K562 (cell line): ENCODE data around the gene PTCH2. TPM values are rescaled to one million over a fixed set of nuclear protein-coding genes. Genes with fewer than 3 reads are reported as not detected.
A peak's percentile ranks its signal among the peaks of the same experiment; 100 is the strongest.

Experiments
- FOXK1 ChIP-seq: sonication (generic); formaldehyde crosslinking; IDR thresholded peaks from 2 replicates; pipeline ENCODE4 v1.8.0; 2022; ENCODE audit warnings: missing genetic modification reagents, mild to moderate bottlenecking, borderline replicate concordance
- GTF2F1 ChIP-seq: IDR thresholded peaks from 2 replicates; pipeline ENCODE4 v1.6.1; 2011; ENCODE audit warnings: low read depth, low read length, improper control_type of control experiment
- NR2C2 ChIP-seq, 2 experiments: fragments of 200-800 bp in 1 of 2; sonication (Bioruptor generic) in 1 of 2; sonication (generic) in 1 of 2; formaldehyde crosslinking in 1 of 2; IDR thresholded peaks; 2 replicates each; pipeline versions ENCODE4 v1.6.1 to v1.8.0; 2016 to 2022; ENCODE audit warnings: mild to moderate bottlenecking in 1 of 2, missing compliant biosample characterization in 1 of 2, missing genetic modification characterization in 1 of 2, missing genetic modification reagents in 1 of 2
- PURB ChIP-seq: sonication (generic); formaldehyde crosslinking; IDR thresholded peaks from 2 replicates; pipeline ENCODE4 v1.9.0; 2021; ENCODE audit warnings: low read depth, mild to moderate bottlenecking, missing genetic modification reagents
- RCOR1 ChIP-seq, 2 experiments: IDR thresholded peaks; 2 replicates each; pipeline ENCODE4 v1.6.1; 2012; ENCODE audit warnings: low read depth in 2 of 2, low read length in 2 of 2, borderline replicate concordance in 1 of 2, improper control_type of control experiment in 1 of 2
- SMC3 ChIP-seq: conservative IDR thresholded peaks from 2 replicates; pipeline ENCODE4 v1.6.1; 2011; ENCODE audit warnings: low read depth, low read length, improper control_type of control experiment; ENCODE audit not compliant: insufficient read depth
- TCF7L2 ChIP-seq: fragments of 150-350 bp; IDR thresholded peaks from 2 replicates; pipeline ENCODE4 v1.6.1; 2016; ENCODE audit warnings: low read depth, mild to moderate bottlenecking, low read length, moderate library complexity
- ZBTB12 ChIP-seq: fragments of 250-450 bp; sonication (Bioruptor Pico); IDR thresholded peaks from 2 replicates; pipeline ENCODE4 v1.4.0; 2020
- ZKSCAN8 ChIP-seq: fragments of 200-800 bp; sonication (Bioruptor generic); IDR thresholded peaks from 2 replicates; pipeline ENCODE4 v1.6.1; 2016; ENCODE audit warnings: missing genetic modification characterization, missing compliant biosample characterization
- ZNF253 ChIP-seq: fragments of 250-450 bp; sonication (Bioruptor Pico); conservative IDR thresholded peaks from 2 replicates; pipeline ENCODE4 v1.6.1; 2021; ENCODE audit warnings: mild to moderate bottlenecking
- polyA plus RNA-seq, 8 experiments: library from polyadenylated mRNA; depleted of rRNA in 4 of 8; stranded (reverse) in 5 of 8; unstranded in 3 of 8; fragments of >200 nt; fragmentation: Nextera tagmentation in 2 of 8; fragmentation: Illumina TruSeq in 1 of 8; extraction: Ambion mirVana in 2 of 8; extraction: Trizol in 1 of 8; gene quantifications; 2 replicates each; pipeline versions ENCODE4 v1.2.1 to v1.2.3, GENCODE V29; 2011 to 2014; ENCODE audit warnings: inconsistent platforms in 1 of 8, missing spikeins in 1 of 8
- total RNA-seq, 7 experiments: library from RNA; depleted of rRNA in 6 of 7; stranded (reverse); fragments of >200 nt in 6 of 7; fragmentation: Illumina TruSeq in 2 of 7; extraction: Trizol in 2 of 7; gene quantifications; 2 replicates each; pipeline versions ENCODE4 v1.2.1 to v1.2.3, GENCODE V29; 2011 to 2021; ENCODE audit warnings: low replicate concordance in 1 of 7
- TF ChIP-seq, protein P1 (sequence below): fragments of 450-650 bp; formaldehyde crosslinking; IDR thresholded peaks from 2 replicates; pipeline ENCODE4 v1.4.0; 2022; ENCODE audit warnings: missing genetic modification characterization
- TF ChIP-seq, protein P2 (sequence below): fragments of 150-350 bp; IDR thresholded peaks from 2 replicates; pipeline ENCODE4 v1.6.1; 2014; ENCODE audit warnings: low read depth, mild to moderate bottlenecking, low read length, borderline replicate concordance

The PTCH2 gene
- total and polyA plus RNA-seq, 9 of the 15 experiments (the other 6 are each of a cell fraction or from before 2014, with no cell fraction given): 0.15 to 27.3 (median 0.48) TPM; not detected in 1

DNA sequence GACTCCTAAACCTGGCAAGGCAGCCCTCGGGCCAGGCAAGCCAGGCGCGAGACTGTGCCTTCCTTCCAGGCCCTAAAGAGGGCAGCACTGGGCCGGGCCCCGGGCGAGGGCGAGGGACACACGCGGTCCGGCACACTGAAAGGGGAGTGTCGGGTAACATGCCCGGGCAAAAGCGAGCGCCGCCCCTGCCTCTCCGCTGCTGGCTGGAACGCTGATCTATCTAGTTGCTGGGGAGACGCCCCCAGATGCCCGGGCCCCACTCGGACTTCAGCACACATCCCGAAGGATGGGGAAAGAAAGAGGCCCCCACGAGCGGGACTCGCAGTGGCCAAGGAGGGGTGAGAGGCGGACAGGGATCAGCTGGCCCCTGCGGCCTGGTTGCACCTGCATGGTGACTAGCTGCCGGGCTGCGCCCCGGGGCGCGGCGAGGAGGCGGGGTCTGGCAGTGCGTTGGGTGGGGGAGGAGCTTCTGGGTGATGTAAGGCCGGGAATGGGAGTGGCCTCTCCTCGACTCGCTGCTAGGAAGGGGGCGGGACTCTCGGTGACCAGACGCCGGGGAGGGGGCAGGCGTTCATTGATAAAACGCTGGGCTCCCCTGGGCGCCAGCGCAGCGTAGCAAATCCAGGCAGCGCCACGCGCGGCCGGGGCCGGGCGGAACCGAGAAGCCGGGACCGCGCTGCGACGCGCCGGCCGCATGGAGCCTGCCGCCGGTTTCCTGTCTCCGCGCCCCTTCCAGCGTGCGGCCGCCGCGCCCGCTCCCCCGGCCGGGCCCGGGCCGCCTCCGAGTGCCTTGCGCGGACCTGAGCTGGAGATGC, 43.1 kb downstream of the PTCH2 start, which contains the start of gene PLK3 (continued):
- no peak for TF ChIP-seq NR2C2 (CRISPR knock-in tag; IDR thresholded peaks at IDR 0.05)
- TF ChIP-seq NR2C2 (tag; IDR thresholded peaks at IDR 0.05): peak; percentile 76
- TF ChIP-seq GTF2F1: peak; percentile 78
- TF ChIP-seq, protein P1, sequence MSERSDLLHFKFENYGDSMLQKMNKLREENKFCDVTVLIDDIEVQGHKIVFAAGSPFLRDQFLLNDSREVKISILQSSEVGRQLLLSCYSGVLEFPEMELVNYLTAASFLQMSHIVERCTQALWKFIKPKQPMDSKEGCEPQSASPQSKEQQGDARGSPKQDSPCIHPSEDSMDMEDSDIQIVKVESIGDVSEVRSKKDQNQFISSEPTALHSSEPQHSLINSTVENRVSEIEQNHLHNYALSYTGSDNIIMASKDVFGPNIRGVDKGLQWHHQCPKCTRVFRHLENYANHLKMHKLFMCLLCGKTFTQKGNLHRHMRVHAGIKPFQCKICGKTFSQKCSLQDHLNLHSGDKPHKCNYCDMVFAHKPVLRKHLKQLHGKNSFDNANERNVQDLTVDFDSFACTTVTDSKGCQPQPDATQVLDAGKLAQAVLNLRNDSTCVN (CRISPR knock-in tag): 0 out of 2 replicates have a peak, but pooled peaks have one; percentile 78
- TF ChIP-seq, protein P2, sequence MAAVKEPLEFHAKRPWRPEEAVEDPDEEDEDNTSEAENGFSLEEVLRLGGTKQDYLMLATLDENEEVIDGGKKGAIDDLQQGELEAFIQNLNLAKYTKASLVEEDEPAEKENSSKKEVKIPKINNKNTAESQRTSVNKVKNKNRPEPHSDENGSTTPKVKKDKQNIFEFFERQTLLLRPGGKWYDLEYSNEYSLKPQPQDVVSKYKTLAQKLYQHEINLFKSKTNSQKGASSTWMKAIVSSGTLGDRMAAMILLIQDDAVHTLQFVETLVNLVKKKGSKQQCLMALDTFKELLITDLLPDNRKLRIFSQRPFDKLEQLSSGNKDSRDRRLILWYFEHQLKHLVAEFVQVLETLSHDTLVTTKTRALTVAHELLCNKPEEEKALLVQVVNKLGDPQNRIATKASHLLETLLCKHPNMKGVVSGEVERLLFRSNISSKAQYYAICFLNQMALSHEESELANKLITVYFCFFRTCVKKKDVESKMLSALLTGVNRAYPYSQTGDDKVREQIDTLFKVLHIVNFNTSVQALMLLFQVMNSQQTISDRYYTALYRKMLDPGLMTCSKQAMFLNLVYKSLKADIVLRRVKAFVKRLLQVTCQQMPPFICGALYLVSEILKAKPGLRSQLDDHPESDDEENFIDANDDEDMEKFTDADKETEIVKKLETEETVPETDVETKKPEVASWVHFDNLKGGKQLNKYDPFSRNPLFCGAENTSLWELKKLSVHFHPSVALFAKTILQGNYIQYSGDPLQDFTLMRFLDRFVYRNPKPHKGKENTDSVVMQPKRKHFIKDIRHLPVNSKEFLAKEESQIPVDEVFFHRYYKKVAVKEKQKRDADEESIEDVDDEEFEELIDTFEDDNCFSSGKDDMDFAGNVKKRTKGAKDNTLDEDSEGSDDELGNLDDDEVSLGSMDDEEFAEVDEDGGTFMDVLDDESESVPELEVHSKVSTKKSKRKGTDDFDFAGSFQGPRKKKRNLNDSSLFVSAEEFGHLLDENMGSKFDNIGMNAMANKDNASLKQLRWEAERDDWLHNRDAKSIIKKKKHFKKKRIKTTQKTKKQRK: no peak
- TF ChIP-seq RCOR1 (IDR thresholded peaks at IDR 0.05; ENCODE audit: borderline replicate concordance in 1 of 2, low read depth in 2 of 2, low read length in 2 of 2): peak; percentile 10 to 69; a peak in 3 of 4 replicates
- 0 out of 2 replicates have a peak, but pooled peaks have one; percentile 27 for TF ChIP-seq ZBTB12 (CRISPR knock-in tag)
- no peak for TF ChIP-seq TCF7L2
- peak; percentile 49; the same call in 1 of the 2 replicates for TF ChIP-seq SMC3
- peak; percentile 68; the same call in 1 of the 2 replicates for TF ChIP-seq FOXK1 (CRISPR knock-in tag)
- TF ChIP-seq PURB (CRISPR knock-in tag): no peak
- no peak for TF ChIP-seq ZNF253 (CRISPR knock-in tag)
- no peak for TF ChIP-seq ZKSCAN8 (CRISPR knock-in tag)
